Sciatic nerve (tissue), 2 donors: ENCODE measurements around the gene CGB1. TPM values are rescaled to one million over a fixed set of nuclear protein-coding genes. Genes with fewer than 3 reads are reported as not detected.

Experiments used
- ATAC-seq: fragments of 200-7000 bp; cut with Tn5 transposase; one replicate; pipeline ENCODE4 v1.9.1; 2020; ENCODE audit warnings: mild to moderate bottlenecking, moderate library complexity
- DNase-seq: peaks from one replicate; pipeline ENCODE4 v3.0.0-alpha.2; 2020; ENCODE audit warnings: low spot score
- intact Hi-C: fragments of 100-400 bp; cut with DNase I; formaldehyde crosslinking; loops from one replicate; pipeline ENCODE4 v1.14.2; 2022
- total RNA-seq: library from RNA; stranded (reverse); fragmentation: NEBNext Ultra II Directional; extraction: Animal tissue kit (Norgen Biotek cat#: 25700); gene quantifications from one replicate; pipeline ENCODE4 v1.2.1, GENCODE V29; 2021
- donor health status: DM: no; HTN: no; CAD: no.
- donor health status: DM: no; HTN: no; CAD: no.

Gene CGB1
- total RNA-seq, 1 donor from 2014 or later = not detected

DNA sequence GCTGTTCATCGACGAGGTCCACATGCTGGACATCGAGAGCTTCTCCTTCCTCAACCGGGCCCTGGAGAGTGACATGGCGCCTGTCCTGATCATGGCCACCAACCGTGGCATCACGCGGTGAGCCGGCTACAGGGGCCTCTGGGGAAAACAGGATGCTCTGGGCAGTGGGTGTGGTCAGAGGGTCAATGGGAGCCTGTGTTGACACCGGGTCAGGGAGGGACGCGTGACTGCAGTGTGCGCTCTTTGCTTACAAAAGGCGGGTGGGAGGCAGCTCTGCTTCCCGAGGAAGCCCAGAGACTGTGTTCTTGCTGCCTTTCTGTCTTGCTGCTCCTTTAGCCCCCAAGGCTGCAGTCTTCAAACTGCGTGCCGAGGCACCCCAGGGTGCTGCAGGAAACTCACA, 25.5 kb downstream of the CGB1 start:
- DNase-seq (no peak), ATAC-seq (no peak)
- intact Hi-C loops = no loop called here

DNA sequence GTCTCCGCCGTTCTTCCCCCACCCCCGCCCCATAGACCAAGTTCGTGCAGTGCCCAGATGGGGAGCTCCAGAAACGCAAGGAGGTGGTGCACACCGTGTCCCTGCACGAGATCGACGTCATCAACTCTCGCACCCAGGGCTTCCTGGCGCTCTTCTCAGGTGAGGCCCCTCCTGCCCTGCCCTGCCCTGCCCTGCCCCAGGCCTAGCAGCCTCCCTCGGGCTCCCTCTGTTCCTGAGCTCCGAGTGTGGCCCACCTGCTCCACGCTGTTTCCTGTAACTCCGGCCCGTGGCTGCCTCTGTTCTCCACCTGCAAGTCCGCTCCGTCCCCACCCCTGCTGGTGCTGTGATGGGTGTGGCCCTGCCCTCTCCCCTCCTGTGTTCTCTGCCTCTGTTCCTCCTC, 26.2 kb downstream of the CGB1 start:
- no peak for DNase-seq
- intact Hi-C loops = no loop called here
- no peak for ATAC-seq

DNA sequence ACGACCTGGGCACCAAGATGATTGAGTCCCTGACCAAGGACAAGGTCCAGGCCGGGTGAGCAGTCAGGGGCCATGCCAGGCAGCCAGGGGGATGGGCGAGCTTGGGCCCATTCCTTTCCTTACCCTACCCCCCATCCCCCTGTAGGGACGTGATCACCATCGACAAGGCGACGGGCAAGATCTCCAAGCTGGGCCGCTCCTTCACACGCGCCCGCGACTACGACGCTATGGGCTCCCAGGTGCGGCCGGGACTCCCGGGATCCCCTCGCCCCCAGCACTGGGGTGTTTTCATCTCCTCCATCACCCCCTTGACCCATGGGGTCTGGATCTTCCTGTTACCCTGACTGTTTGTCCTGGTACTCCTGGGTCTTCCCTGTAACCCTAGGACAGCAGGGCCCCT, 26.9 kb downstream of the CGB1 start:
- DNase-seq (no peak), ATAC-seq (no peak)
- intact Hi-C loops = no loop called here

DNA sequence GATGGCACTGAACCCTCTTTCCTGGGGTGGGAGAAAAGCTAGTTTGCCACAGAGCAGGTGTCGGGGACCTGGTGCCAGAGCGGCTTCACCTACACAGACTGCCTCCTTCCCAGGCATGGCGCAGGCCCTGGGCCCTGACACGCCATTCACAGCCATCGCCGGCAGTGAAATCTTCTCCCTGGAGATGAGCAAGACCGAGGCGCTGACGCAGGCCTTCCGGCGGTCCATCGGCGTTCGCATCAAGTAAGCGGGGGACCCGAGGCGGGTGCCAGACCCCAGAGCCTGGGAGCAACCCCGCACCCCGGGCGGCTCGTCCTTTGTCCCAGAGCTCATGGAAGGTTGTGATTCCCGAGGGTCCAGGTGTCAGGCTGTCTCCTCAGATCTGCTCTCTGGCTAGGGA, 29.8 kb downstream of the CGB1 start:
- intact Hi-C loops = no loop called here
- ATAC-seq = no peak
- DNase-seq = no peak

DNA sequence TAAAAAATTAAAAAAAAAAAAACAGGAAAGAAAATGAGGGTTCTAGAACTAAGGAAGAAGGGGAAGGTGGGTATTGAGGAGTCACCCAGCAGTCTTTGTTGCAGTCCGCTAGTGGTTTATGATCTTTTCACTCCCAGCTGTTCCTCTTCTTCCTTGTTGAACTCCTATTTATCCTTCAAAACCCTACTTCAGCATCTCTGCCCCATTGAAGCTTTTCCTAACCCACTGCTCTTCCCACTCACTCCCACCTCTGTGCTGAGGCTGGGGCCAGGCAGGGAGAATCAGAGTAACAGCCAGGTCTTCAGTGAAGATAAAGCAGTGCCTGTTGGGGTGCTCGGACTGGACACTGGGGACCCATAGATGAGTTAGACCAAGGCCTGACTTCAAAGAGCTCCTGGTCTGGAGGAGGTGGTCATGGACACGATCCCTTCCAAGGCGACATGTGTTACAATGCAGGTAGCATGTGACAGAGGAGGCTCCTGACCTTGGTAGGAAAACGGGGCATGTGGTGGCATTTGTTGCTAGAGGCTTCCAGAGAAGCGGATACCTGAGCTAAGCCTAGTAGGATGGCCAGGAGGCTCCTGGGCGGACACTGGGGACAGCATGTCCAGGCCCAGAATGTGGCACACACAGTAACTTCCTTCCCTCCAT, 31.6 kb downstream of the CGB1 start:
- no peak for ATAC-seq
- intact Hi-C loops = no loop called here

DNA sequence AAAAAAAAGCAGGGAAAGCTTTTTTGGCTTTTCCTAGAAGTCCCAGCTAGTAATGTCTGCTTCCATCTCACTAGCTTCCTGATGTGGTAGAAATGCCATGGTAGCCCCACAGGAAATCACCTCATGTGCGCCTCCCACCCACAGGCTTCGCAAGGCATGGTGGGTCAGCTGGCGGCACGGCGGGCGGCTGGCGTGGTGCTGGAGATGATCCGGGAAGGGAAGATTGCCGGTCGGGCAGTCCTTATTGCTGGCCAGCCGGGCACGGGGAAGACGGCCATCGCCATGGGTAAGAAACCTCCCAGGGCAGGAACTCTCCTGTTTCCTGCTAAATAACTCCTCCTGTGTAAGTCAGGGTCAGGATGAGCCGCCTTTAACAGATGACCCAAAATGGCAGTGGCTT, 32.6 kb downstream of the CGB1 start:
- DNase-seq = no peak
- intact Hi-C loops = no loop called here
- no peak for ATAC-seq

More for the DNA sequence above, 31.6 kb downstream of the CGB1 start:
- DNase-seq = no peak

DNA sequence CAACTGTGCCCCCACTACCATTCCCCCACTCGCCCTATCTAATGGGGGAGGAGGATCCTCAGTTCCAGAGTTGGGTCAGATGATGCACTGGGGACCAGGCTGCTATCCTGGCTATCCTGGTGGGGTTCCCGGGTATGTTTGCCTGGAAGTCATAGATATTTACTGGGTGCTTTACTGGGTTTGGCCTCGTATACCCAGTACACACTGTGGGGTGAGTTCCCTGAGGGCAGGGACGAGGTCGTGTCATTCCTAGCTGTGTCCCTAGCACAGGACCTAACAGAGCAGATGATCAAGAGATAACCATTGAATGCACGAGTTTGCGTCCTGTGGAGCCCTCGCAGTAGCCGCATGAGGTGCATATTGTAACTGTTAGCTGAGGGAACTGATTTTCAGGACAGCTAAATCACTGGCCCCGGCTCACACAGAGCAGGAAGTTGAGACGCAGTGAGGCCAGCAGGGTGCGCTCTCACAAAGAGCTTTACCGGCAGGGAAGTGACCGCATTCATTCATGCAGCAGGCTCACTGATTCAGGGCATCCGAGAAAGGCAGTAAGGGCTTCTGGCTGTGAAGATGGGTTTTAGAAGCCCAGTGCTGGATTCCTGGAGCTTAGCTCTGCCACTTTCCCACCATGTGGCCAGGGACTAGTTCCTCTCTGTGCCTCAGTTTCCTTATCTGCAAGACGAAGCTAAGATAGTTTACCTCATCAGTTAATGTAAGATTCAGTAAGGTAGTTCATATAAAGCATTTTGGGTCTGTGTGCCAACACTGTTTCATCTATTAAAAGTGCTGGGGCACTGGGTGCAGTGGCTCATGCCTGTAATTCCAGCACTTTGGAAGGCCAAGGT, 37.0 kb downstream of the CGB1 start:
- intact Hi-C loops = no loop called here
- peak; percentile 18 for ATAC-seq
- no peak for DNase-seq

DNA sequence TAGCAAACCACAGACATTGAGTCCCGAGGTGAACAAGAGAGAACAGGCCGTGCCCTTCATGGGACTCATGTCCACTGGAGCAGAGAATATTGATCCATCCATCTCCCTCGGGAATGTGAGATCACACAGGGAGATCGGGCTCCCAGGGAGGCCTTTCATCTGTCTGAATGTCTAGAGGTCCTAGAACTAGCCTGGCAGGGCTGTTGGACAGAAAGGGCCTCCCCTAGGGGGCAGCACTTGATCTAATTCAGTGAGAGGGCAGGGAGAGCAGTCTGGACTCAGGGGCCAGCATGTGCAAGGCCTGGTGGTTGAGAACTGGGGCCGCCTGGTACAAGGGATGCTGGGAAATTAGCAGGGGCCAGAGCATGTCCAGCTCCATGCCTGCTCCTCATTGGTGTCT, 38.7 kb downstream of the CGB1 start:
- DNase-seq (no peak), ATAC-seq (no peak)
- intact Hi-C loops = no loop called here

DNA sequence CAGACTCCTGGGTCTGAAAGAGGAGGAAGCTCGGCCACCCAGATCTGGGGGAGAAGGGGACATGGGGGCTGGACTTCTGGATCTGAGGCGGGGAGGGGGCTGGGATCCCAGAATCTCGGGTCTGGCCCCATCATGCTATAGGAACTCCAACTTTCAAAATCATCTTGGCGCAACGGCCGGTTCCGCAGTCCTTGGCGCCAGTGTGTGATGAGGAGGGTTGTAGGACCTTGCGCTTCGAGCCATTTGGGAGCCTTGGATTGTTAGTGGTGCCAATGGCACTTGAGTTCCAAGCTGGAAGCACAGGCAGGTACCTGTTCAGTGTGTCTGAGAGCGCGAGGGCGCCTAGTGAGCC, 42.7 kb downstream of the CGB1 start:
- intact Hi-C loops = no loop called here
- ATAC-seq = no peak
- DNase-seq = no peak

DNA sequence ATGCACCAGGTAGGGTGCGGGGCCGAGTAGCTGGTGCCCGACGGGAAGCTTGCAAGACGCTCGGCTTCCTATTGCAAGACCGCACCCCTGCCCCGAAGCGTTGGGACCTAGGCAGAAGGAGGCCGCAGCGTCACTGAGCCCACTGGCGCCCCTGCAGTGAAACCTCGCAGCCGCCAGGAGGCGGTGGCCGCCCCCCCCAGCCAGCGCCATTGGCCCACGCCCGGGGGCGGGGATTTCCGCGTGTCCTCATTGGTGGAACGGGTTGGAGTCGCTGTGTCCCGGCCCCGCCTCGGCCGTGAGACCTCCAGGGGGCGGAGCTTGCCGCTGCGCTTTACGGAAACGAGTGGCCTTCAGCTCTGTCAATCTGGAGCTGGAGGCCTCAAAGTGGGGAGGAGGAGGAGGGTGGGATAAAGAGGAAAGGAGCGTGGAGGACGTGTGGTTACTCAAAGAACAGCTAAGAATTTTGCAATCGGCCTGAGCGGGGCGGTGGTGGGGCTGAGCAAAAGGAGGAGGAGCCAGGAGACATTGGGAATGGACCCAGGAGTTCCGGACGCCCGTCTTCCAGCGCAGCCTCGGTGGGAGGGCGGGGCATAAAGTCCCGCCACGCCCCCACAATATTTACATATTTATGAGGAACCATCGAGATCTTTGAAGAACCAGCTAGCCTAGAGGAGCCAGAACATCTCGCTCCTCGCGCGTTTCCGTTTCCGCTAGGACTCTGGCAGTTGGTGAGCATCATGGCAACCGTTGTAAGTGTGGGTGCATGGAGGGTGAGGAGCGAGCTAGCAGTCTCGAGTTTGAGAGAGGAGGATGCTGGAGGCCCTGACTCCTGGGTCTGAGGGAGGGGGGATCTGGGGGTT, 43.3 kb downstream of the CGB1 start, which contains the start of the genes GYS1 and RUVBL2:
TSS of gene GYS1 (minus strand) at position 135 of the 860 bp plus-strand sequence. CDS start 197 bp downstream, outside the sequence.
TSS of gene RUVBL2 (plus strand) at position 713 of the 860 bp plus-strand sequence. CDS start at position 738, 25 bp downstream.
- DNase-seq (peak; percentile 100), ATAC-seq (peak; percentile 96)
- intact Hi-C loops = no loop called here

DNA sequence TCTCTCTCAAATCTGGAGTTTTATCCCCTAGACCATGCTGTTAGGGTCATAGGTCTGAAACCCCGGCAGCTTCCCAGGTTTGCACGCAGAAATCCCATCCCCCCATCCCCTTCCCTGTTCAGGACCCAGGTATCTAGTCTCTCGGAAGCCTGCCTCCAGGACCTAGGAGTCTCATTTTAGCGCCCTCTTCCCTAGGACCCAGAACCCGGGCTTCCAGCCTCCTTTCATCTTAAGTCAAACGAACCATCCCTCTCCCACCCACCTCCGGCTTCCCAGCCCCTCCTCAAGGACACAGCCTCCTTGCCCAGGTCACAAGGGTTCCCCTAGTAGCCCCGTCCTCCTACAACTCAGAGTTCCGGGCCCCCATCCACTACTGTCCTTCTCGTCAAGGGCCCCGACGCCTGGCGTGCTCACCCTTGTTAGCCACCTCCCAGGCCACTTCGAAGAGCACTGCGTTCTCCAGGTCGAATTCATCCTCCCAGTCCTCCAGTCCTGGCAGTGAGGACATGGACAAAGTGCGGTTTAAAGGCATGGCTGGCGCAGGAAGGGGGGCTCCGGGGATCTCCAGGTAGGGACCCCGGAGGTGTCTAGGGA, 44.0 kb downstream of the CGB1 start:
- peak; percentile 74 for DNase-seq
- peak; percentile 4 for ATAC-seq
- intact Hi-C loops = no loop called here

DNA sequence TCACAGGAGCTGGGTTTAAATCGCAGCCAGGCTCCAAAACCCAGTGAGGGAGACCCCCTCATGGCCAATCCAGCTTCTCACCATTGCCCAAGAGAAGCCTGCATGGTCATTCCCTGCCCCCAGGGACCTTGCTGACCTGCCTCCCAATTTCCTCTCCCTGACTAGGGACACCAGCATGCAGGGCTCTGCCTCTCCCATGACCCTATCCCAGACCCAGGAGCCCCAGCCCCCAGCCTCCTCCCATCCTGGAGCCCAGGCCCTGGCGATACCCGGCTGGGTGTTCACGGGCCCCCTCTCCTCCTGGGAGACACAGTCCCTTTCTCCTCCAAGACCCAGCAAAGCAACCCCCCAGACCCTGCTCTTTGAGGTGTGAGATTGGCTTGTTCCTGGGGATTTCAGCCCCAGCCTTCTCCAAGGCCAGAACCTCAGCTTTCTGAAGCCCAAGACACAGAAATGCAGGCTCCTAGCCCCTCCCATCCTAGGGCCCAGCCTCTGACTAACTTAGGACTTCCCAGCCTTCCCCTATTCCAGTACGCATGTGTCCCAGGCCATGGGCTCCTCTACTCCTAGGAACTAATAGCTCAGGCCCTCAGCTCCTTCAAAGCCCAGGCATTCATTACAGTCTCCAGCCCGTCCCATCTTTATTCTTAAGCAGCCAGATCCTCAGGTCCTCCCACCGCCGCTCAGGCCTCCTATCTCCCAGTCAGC, 44.7 kb downstream of the CGB1 start:
- DNase-seq (peak; percentile 79), ATAC-seq (peak; percentile 68)
- intact Hi-C loops = no loop called here

DNA sequence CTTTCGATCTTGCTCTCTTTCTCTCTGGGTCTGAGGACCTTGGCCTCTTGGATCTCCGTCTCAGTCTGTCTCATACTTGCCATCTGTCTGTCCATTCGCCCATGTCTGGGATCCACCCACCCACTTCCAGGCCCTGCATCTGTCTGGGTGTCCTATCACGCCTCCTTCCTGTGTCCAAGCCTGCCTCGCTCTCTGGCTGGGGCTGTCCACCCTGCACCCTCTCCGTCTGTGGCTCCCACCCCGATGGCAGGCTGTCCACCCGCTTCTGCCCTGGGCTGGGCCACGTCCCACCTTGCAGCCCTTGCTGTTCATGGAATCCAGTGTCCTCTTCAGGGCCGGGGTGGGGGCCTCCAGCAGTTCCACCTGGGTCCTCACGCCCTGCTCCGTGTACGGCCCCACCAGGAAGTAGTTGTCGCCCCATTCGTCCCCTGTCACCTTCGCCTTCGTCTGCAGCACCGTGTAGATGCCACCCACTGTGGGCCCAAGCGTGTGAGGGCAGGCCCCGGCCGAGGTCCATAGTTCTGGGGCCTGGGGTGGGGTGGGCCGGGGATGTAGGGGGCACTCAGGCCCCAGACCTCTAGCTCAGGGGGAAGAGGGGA, 45.6 kb downstream of the CGB1 start:
- no peak for DNase-seq
- intact Hi-C loops = no loop called here
- no peak for ATAC-seq

DNA sequence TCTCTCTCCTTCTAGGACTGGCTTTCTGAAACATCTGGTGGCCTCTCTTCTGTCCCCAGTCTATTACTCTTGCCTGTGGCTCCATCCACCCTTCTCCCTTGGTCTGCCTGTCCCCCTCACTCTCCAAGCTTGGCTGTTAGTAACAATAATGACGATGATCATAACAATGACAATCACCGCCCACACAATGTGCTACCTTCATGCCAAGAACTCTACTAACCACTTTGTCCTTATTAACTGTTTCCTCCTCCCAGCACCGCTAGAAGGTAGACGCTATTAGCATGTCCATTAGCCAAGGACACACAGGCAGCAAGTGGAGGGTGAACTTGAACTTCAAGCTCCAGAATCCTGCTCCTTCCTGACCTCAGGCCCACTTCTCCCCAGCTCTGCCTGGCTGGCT, 46.3 kb downstream of the CGB1 start:
- intact Hi-C loops = no loop called here
- DNase-seq (no peak), ATAC-seq (no peak)

DNA sequence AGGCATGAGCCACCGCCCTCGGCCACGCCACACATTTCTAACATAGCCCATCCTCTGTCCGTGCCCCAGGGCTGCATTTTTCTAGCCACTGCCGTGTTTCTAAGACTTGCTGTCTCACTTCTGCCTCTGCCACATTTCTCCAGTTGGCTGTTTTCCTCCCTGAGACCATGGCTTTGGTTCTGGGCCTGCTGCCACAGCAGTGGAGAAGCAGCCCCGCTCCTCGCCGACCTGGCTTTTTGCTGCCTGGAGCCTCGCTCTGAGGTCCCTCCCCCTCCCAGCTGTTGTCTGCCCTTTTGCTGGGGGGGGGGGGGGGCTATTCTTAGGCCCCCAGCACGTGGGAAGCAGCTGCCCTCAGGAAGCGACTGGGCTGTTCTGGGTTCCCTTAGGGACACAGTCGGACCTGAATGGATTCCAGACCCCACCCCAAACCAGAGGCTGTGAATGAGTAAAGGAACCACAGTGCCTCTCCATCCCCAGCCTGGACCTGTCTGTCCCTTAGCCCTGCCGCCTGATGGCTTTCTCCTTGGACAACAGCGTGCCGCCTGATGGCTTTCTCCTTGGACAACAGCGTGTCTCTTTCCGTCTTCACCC, 46.9 kb downstream of the CGB1 start:
- intact Hi-C loops = no loop called here
- ATAC-seq (no peak), DNase-seq (no peak)

DNA sequence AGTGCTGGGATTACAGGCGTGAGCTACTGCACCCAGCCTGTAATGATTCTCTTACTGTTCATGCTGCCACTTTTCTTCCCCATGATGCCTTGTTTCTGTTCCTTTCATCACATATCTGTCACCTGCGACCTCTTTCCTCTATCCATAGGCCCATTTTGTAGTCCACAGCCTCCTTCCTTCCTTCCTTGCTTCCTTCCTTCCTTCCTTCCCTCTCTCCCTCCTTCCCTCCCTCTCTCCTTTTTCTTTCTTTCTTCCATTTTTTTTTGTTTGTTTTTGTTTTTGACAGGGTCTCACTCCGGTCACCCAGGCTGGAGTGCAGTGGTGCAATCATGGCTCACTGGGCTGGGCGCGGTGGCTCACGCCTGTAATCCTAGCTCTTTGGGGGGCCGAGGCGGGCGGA, 47.8 kb downstream of the CGB1 start:
- ATAC-seq = no peak
- intact Hi-C loops = no loop called here
- DNase-seq = no peak

DNA sequence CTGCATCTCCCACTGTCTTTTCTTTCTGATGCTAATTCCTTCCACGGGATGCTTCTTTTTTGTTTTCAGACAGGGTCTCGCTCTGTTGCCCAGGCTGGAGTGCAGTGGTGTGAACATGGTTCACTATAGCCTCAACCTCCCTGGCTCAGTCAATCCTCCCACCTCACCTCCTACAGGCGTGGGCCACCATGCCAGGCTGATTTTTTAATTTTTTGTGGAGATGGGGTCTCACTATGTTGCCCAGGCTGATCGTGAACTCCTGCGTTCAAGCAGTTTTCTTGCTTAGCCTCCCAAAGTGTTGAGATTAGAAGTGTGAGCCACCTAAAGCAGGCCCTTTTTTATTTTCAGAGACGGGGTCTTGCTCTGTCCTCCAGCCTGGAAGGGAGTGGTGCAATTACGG, 48.4 kb downstream of the CGB1 start:
- intact Hi-C loops = no loop called here
- DNase-seq (no peak), ATAC-seq (no peak)

DNA sequence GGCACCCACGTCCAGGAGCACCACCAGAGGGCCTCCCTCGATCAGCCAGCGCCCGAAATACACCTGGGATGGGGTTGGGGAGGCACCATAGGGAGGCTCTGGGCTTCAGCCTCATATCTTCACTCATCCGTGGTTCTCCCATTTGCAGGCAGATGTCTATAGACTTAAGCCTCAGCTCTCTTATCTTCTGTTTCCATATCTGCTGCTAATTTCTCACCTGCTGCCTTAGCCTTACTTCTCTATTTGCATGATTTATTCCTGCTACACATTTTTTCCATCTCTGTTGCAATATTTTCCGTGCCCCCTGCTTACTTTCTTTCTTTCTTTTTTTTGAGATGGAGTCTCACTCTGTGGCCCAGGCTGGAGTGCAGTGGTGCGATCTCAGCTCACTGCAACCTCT, 49.4 kb downstream of the CGB1 start:
- ATAC-seq = no peak

More for the DNA sequence above, 49.4 kb downstream of the CGB1 start:
- intact Hi-C loops = no loop called here
- no peak for DNase-seq
